Left lobe of liver (tissue), 2 donors: ENCODE measurements around the gene C11orf65. TPM values are rescaled to one million over a fixed set of nuclear protein-coding genes. Genes with fewer than 3 reads are reported as not detected.
"Not testable (repeated sequence)": the region's sequence is repeated elsewhere in the genome, so short reads cannot be mapped to it uniquely, and the experiment has no call there.

Source experiments
- ATAC-seq: fragments of 200-7000 bp; cut with Tn5 transposase; one replicate; pipeline ENCODE4 v1.9.1; 2020; ENCODE audit warnings: mild to moderate bottlenecking, moderate library complexity
- DNase-seq: peaks from one replicate; pipeline ENCODE4 v3.0.0-alpha.2; 2020; ENCODE audit warnings: low spot score
- total RNA-seq: library from RNA; stranded (reverse); gene quantifications from one replicate; pipeline ENCODE4 v1.2.1, GENCODE V29; 2021
- donor health status: DM: no; HTN: no; CAD: no; lungs with moderate emphysema.
- donor health status: DM: no; HTN: yes; CAD: no.

C11orf65 gene
- total RNA-seq, 1 donor from 2014 or later = 0.70 TPM

GRCh38 chr11:108373505-108373904 is 93.8 kb downstream of the C11orf65 start:
- DNase-seq, ATAC-seq: not testable (repeated sequence)

GRCh38 chr11:108370990-108371389 is 96.3 kb downstream of the C11orf65 start:
- ATAC-seq = no peak
- DNase-seq = no peak

GRCh38 chr11:108370315-108370714 is 97.0 kb downstream of the C11orf65 start:
- no peak for DNase-seq
- no peak for ATAC-seq

GRCh38 chr11:108369064-108369463 is 98.3 kb downstream of the C11orf65 start:
- no peak for ATAC-seq

GRCh38 chr11:108368134-108368533 is 99.2 kb downstream of the C11orf65 start:
- no peak for ATAC-seq

More at GRCh38 chr11:108369064-108369463, 98.3 kb downstream of the C11orf65 start:
- DNase-seq = no peak

GRCh38 chr11:108364159-108364558 is 103.2 kb downstream of the C11orf65 start:
- no peak for DNase-seq
- ATAC-seq = no peak

More at GRCh38 chr11:108368134-108368533, 99.2 kb downstream of the C11orf65 start:
- DNase-seq = no peak

GRCh38 chr11:108351468-108351867 is 115.9 kb downstream of the C11orf65 start:
- no peak for DNase-seq
- ATAC-seq = peak; percentile 21

GRCh38 chr11:108346451-108346850 is 120.9 kb downstream of the C11orf65 start:
- DNase-seq (no peak), ATAC-seq (peak; percentile 56)

- DNase-seq (no peak), ATAC-seq (no peak)
These were observed 121.6 kb downstream of the C11orf65 start for GRCh38 chr11:108345767-108346166.

GRCh38 chr11:108343714-108344113 is 123.6 kb downstream of the C11orf65 start:
- ATAC-seq (no peak), DNase-seq (no peak)

GRCh38 chr11:108341654-108342053 is 125.7 kb downstream of the C11orf65 start:
- no peak for DNase-seq

GRCh38 chr11:108340973-108341372 is 126.4 kb downstream of the C11orf65 start:
- ATAC-seq (peak; percentile 48), DNase-seq (no peak)

More at GRCh38 chr11:108341654-108342053, 125.7 kb downstream of the C11orf65 start:
- no peak for ATAC-seq

GRCh38 chr11:108338750-108339149 is 128.6 kb downstream of the C11orf65 start:
- no peak for DNase-seq
- no peak for ATAC-seq

GRCh38 chr11:108333403-108333899 is 133.9 kb downstream of the C11orf65 start:
- ATAC-seq = no peak
- DNase-seq = no peak

Other genes starting within 250 kb of the C11orf65 start
- 5.4 TPM for gene NPAT, start 244.9 kb downstream of the C11orf65 start, total RNA-seq
- gene ATM, start 244.5 kb downstream of the C11orf65 start, total RNA-seq = 25.7 TPM
- gene POGLUT3, start 30.9 kb upstream of the C11orf65 start, total RNA-seq = 7.2 TPM
- 12.8 TPM for gene EXPH5, start 126.2 kb upstream of the C11orf65 start, total RNA-seq
- 10.0 TPM for gene DDX10, start 197.5 kb upstream of the C11orf65 start, total RNA-seq